Liver (tissue), 9 donors: ENCODE results near the gene NSG1. TPM values are rescaled to one million over a fixed set of nuclear protein-coding genes. Genes with fewer than 3 reads are reported as not detected.

Source experiments
- DNase-seq: peaks from one replicate; pipeline ENCODE4 v3.0.0-alpha.2; 2017; ENCODE audit warnings: low spot score
- H3K27ac ChIP-seq, 2 donors: one replicate each; pipeline ENCODE4 v1.7.0; 2013; ENCODE audit warnings: inconsistent platforms in 2 of 2, low read length in 2 of 2, control low read depth in 1 of 2, low read depth in 1 of 2, mild to moderate bottlenecking in 1 of 2
- H3K27me3 ChIP-seq, 4 donors: one replicate each; pipeline versions ENCODE4 v1.6.1 to v1.7.0; 2013; ENCODE audit warnings: low read length in 3 of 4, inconsistent platforms in 1 of 4, mild to moderate bottlenecking in 1 of 4, moderate library complexity in 1 of 4; ENCODE audit not compliant: control insufficient read depth in 4 of 4, insufficient read depth in 4 of 4
- H3K36me3 ChIP-seq, 4 donors: one replicate each; pipeline versions ENCODE4 v1.6.1 to v1.7.0; 2013; ENCODE audit warnings: low read length in 3 of 4, mild to moderate bottlenecking in 3 of 4, low read depth in 1 of 4, moderate library complexity in 1 of 4; ENCODE audit not compliant: control insufficient read depth in 4 of 4, insufficient read depth in 3 of 4
- H3K4me1 ChIP-seq, 4 donors: one replicate each; pipeline versions ENCODE4 v1.6.1 to v1.7.0; 2013; ENCODE audit warnings: low read length in 3 of 4, mild to moderate bottlenecking in 3 of 4, moderate library complexity in 1 of 4; ENCODE audit not compliant: control insufficient read depth in 4 of 4, insufficient read depth in 4 of 4
- H3K4me3 ChIP-seq, 3 donors: one replicate each; pipeline versions ENCODE4 v1.6.1 to v1.7.0; 2013; ENCODE audit warnings: low read length in 3 of 3, control low read depth in 1 of 3, low read depth in 1 of 3, mild to moderate bottlenecking in 1 of 3
- H3K9ac ChIP-seq, 2 donors: one replicate each; pipeline ENCODE4 v1.7.0; 2013; ENCODE audit warnings: low read length in 2 of 2, mild to moderate bottlenecking in 2 of 2, moderate library complexity in 2 of 2, control low read depth in 1 of 2, low read depth in 1 of 2
- H3K9me3 ChIP-seq, 4 donors: one replicate each; pipeline versions ENCODE4 v1.6.1 to v1.7.0; 2013; ENCODE audit warnings: low read length in 3 of 4; ENCODE audit not compliant: control insufficient read depth in 4 of 4
- CTCF ChIP-seq: fragments of 150-350 bp; IDR thresholded peaks from 2 replicates; pipeline ENCODE4 v1.5.1; 2017; ENCODE audit warnings: improper control_type of control experiment, low read depth, low read length; ENCODE audit not compliant: missing input control
- EGR1 ChIP-seq, 2 donors: IDR thresholded peaks; 2 replicates each; pipeline ENCODE4 v1.6.1; 2016 to 2018; ENCODE audit warnings: antibody characterized with exemption in 2 of 2, low read depth in 2 of 2
- FOXA1 ChIP-seq: IDR thresholded peaks from 2 replicates; pipeline ENCODE4 v1.6.1; 2016; ENCODE audit warnings: antibody characterized with exemption
- FOXA2 ChIP-seq: IDR thresholded peaks from 2 replicates; pipeline ENCODE4 v1.6.1; 2016; ENCODE audit warnings: antibody characterized with exemption
- GABPA ChIP-seq, 2 donors: IDR thresholded peaks in 1 of 2; conservative IDR thresholded peaks in 1 of 2; 2 replicates each; pipeline ENCODE4 v1.6.1; 2016; ENCODE audit warnings: antibody characterized with exemption in 2 of 2, mild to moderate bottlenecking in 1 of 2, moderate library complexity in 1 of 2
- HNF4G ChIP-seq: IDR thresholded peaks from 2 replicates; pipeline ENCODE4 v1.6.1; 2016; ENCODE audit warnings: antibody characterized with exemption
- JUND ChIP-seq, 2 donors: IDR thresholded peaks; 2 replicates each; pipeline ENCODE4 v1.6.1; 2016; ENCODE audit warnings: antibody characterized with exemption in 2 of 2
- NR2F2 ChIP-seq: IDR thresholded peaks from 2 replicates; pipeline ENCODE4 v1.6.1; 2016; ENCODE audit warnings: antibody characterized with exemption
- RAD21 ChIP-seq, 2 donors: IDR thresholded peaks; 2 replicates each; pipeline ENCODE4 v1.6.1; 2016; ENCODE audit warnings: antibody characterized with exemption in 2 of 2, mild to moderate bottlenecking in 2 of 2
- RXRA ChIP-seq, 2 donors: IDR thresholded peaks; 2 replicates each; pipeline ENCODE4 v1.6.1; 2017 to 2018; ENCODE audit warnings: antibody characterized with exemption in 2 of 2, mild to moderate bottlenecking in 1 of 2
- SP1 ChIP-seq: IDR thresholded peaks from 2 replicates; pipeline ENCODE4 v1.6.1; 2018; ENCODE audit warnings: antibody characterized with exemption, mild to moderate bottlenecking
- TAF1 ChIP-seq: conservative IDR thresholded peaks from 2 replicates; pipeline ENCODE4 v1.6.1; 2016; ENCODE audit warnings: antibody characterized with exemption, mild to moderate bottlenecking
- YY1 ChIP-seq: IDR thresholded peaks from 2 replicates; pipeline ENCODE4 v1.6.1; 2016; ENCODE audit warnings: antibody characterized with exemption, mild to moderate bottlenecking
- ZBTB33 ChIP-seq: IDR thresholded peaks from 2 replicates; pipeline ENCODE4 v1.6.1; 2016; ENCODE audit warnings: antibody characterized with exemption
- WGBS: extraction: QIAGEN DNeasy Blood & Tissue Kit; methylation state at CpG from one replicate; pipeline ENCODE4 v1.1.7; 2013; 5-methylcytosine and 5-hydroxymethylcytosine counted together
- polyA plus RNA-seq, 2 donors: library from polyadenylated mRNA; stranded (reverse) in 1 of 2; unstranded in 1 of 2; fragments of 200-250 nt in 1 of 2; fragments of >200 nt in 1 of 2; fragmentation: Nextera tagmentation in 1 of 2; extraction: Ambion mirVana in 1 of 2; gene quantifications; one replicate each; pipeline versions ENCODE4 v1.2.1 to v1.2.3, GENCODE V29; 2013 to 2015
- total RNA-seq, 2 donors: library from RNA; depleted of rRNA; stranded (reverse); fragments of >200 nt; gene quantifications; one replicate each; pipeline ENCODE4 v1.2.3, GENCODE V29; 2014
- TF ChIP-seq, protein P1 (sequence below): IDR thresholded peaks from 2 replicates; pipeline ENCODE4 v1.6.1; 2016; ENCODE audit warnings: antibody characterized with exemption
- TF ChIP-seq, protein P2 (sequence below): IDR thresholded peaks from 2 replicates; pipeline ENCODE4 v1.6.1; 2016; ENCODE audit warnings: antibody characterized with exemption, mild to moderate bottlenecking
- TF ChIP-seq, protein P3 (sequence below): IDR thresholded peaks from 2 replicates; pipeline ENCODE4 v1.6.1; 2016; ENCODE audit warnings: antibody characterized with exemption
- donor health status: healthy.
- donor health status: healthy.
- donor health status: healthy.
- donor health status: healthy.
- donor health status: healthy.

The NSG1 gene
- total and polyA plus RNA-seq, 4 donors: under 0.01 to 0.33 (median 0.13) TPM

GRCh38 chr4:4419896-4420295 lies 33.0 kb downstream of the NSG1 start:
- 97% methylated on average over 12 of the region's 12 CpGs for WGBS
- H3K4me1 ChIP-seq: peaks cover 0 to 9% (median under 1%) of the 10 kb centered on the region in 4 donors
- peaks cover 7 to 48% (median 22%) of the 10 kb centered on the region in 4 donors for H3K36me3 ChIP-seq
- H3K9ac ChIP-seq: no peak overlapping the region
- no peak for DNase-seq
- no peak overlapping the region for H3K4me3 ChIP-seq
- TF ChIP-seq JUND (IDR thresholded peaks at IDR 0.05) (no peak), SP1 (no peak), GABPA (IDR thresholded peaks at IDR 0.05 in 1 of 2, conservative IDR thresholded peaks at IDR 0.05 in 1 of 2) (no peak), EGR1 (IDR thresholded peaks at IDR 0.05; ENCODE audit: low read depth in 2 of 2) (no peak), FOXA2 (no peak), TAF1 (no peak), HNF4G (no peak), NR2F2 (no peak), CTCF (no peak), YY1 (no peak), RAD21 (IDR thresholded peaks at IDR 0.05) (no peak), FOXA1 (no peak), RXRA (IDR thresholded peaks at IDR 0.05) (no peak), ZBTB33 (no peak)
- TF ChIP-seq, protein P1, sequence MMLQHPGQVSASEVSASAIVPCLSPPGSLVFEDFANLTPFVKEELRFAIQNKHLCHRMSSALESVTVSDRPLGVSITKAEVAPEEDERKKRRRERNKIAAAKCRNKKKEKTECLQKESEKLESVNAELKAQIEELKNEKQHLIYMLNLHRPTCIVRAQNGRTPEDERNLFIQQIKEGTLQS: no peak
- TF ChIP-seq, protein P2, sequence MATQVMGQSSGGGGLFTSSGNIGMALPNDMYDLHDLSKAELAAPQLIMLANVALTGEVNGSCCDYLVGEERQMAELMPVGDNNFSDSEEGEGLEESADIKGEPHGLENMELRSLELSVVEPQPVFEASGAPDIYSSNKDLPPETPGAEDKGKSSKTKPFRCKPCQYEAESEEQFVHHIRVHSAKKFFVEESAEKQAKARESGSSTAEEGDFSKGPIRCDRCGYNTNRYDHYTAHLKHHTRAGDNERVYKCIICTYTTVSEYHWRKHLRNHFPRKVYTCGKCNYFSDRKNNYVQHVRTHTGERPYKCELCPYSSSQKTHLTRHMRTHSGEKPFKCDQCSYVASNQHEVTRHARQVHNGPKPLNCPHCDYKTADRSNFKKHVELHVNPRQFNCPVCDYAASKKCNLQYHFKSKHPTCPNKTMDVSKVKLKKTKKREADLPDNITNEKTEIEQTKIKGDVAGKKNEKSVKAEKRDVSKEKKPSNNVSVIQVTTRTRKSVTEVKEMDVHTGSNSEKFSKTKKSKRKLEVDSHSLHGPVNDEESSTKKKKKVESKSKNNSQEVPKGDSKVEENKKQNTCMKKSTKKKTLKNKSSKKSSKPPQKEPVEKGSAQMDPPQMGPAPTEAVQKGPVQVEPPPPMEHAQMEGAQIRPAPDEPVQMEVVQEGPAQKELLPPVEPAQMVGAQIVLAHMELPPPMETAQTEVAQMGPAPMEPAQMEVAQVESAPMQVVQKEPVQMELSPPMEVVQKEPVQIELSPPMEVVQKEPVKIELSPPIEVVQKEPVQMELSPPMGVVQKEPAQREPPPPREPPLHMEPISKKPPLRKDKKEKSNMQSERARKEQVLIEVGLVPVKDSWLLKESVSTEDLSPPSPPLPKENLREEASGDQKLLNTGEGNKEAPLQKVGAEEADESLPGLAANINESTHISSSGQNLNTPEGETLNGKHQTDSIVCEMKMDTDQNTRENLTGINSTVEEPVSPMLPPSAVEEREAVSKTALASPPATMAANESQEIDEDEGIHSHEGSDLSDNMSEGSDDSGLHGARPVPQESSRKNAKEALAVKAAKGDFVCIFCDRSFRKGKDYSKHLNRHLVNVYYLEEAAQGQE: no peak
- TF ChIP-seq, protein P3, sequence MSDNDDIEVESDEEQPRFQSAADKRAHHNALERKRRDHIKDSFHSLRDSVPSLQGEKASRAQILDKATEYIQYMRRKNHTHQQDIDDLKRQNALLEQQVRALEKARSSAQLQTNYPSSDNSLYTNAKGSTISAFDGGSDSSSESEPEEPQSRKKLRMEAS: no peak
- H3K27me3 ChIP-seq: no peaks in the 10 kb centered on the region
- no peaks in the 10 kb centered on the region for H3K9me3 ChIP-seq
- H3K27ac ChIP-seq: no peak overlapping the region
